T47D (cell line): ENCODE data around the gene CD79B.
"Not testable (repeated sequence)": the region's sequence is repeated elsewhere in the genome, so short reads cannot be mapped to it uniquely, and the experiment has no call there.

Source experiments
- DNase-seq, 2 experiments: peaks; one replicate each; pipeline versions ENCODE4 v3.0.0 to v3.0.0-alpha.2; 2011 to 2012; ENCODE audit warnings: low read depth in 1 of 2, low spot score in 1 of 2
- JUND ChIP-seq: IDR thresholded peaks from 2 replicates; pipeline ENCODE4 v1.6.1; 2012; ENCODE audit warnings: low read depth
- in situ Hi-C: cut with HindIII; loops from 2 replicates; pipeline ENCODE4 v1.10.0; 2016; ENCODE audit warnings: low sequenced_read_pairs, low pct_unique_long_range_greater_than_20kb

The CD79B gene

DNA sequence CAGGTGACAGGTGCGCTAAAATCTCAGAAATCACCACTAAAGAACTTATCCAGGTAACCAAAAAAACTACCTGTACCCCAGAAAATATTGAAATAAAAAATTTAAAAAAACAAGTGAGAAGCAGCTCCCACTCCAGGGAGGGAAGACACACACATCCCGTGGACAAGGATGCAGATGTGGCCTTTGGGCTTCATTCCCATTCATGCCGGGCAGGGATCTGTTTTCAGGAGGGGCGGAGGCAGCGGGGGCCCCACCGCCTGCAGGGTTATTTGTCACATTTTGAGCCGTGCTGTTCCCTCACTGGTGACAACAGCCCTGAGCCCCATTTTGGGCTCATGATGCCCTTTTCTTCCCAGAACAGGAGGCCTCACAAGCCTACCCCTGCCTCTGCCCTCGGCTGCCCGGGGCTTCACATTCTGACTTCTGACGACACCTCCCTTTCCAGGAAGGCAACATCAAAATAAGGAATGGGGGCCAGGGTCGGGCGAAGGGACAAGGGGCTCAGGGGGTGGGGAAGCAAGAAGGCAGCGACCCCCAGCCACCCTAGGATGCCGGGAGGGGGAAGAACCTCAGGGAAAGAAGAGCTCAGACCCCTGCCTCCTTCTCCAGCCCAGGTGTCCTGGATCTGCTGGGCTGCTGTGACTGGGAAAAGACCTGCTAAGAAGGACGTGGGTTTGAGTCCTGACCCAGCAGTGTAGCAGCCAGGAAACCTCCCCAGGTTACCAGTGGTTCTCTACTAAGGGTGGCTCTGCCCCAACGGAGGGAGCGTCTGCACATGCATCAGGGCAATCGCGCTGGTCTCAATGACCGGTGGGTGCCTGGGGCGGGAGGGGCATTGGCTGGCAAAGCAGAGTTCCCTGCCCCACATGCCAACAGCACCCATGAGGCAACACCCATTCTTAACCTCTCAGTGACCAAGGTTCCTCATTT is 2.3 kb upstream of the CD79B start:
- in situ Hi-C loops = no loop called here
- DNase-seq = no peak
- TF ChIP-seq JUND = no peak

- in situ Hi-C loops = no loop called here
- no peak for TF ChIP-seq JUND
- no peak for DNase-seq
Measured at GRCh38 chr17:63933598-63933997, 1.5 kb upstream of the CD79B start.

DNA sequence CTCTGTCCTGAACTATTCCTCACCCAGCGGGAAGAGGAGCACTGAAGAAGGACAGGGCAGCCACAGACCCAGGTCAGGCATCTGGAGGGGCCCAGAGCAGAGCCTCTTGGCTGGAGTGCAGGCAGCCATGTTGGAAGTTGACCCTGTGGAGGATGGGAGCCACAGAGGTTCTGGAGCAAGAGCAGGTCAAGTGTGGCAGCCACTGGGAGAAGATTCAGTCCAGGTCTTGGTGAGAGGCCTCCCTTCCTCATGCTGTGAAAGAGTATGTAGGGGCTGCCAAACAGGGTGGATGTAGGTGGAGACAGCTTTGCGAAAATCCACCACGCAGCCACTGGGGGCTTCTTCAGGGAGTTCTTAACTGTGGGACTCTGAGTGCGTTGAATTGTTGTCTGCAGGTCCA is 590 bp upstream of the CD79B start:
- DNase-seq = no peak
- TF ChIP-seq JUND = no peak
- in situ Hi-C loops = no loop called here

DNA sequence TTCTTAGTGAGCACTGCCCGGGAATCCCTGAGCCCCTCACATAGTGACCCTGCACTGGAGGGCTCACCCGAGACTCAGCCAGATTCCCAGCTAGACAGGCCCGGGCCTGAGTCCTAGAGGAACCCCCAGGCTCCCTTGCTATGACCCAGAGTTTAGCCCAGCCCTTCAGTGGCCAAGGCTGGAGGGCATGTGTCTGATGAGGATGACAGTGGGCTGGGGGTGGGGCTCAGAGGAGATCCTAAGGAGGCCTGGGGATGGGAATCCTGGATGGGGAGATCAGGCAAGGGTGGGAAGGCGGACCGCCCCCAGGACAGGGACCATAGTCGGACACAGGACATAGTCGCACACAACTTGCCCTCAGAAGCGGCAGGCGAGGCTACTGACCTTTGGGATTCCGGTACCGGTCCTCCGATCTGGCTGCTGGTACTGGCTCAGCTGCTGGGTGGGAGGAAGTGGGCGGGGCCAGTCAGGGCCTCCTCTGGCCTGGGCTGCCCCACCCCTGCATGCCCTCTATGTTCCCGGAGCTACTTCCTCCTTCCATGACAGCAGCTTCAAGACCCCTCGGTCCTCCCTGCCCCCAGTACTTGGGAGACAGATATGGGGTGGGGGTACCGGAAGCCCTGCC is 1.1 kb downstream of the CD79B start:
- DNase-seq = no peak
- in situ Hi-C loops = no loop called here
- TF ChIP-seq JUND = no peak

GRCh38 chr17:63929860-63930766 is 2.0 kb downstream of the CD79B start:
- no peak for DNase-seq
- in situ Hi-C loops = no loop called here
- no peak for TF ChIP-seq JUND

- no peak for TF ChIP-seq JUND
- DNase-seq = no peak
- in situ Hi-C loops = no loop called here
Measured at GRCh38 chr17:63928966-63929695, 3.0 kb downstream of the CD79B start.

DNA sequence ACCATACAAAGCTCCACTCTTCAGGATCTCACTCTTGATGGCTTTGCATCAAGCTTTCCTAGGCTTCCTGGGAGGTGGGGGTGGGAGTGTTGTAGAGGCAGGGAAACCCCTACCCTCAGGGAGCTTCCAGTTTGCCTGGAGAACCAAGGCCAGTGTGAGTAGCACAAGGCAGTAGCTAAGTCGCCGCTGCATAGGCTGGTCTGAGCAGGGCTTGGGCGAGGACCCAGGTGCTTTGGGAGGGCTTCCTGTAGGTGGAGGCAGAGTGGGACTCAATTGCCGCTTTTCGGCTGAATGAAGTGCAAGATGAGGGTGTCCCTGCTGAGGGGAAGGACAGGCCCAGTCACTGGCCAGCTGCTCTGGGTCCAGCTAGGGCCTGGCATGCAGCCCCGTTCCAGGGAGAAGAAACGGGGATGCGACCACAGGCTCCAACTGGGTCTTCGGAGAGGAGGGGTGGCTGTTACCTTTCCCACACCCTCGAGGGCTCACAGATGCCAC is 3.9 kb downstream of the CD79B start:
- DNase-seq = no peak
- no peak for TF ChIP-seq JUND
- in situ Hi-C loops = no loop called here

- in situ Hi-C loops = no loop called here
- no peak for TF ChIP-seq JUND
- no peak for DNase-seq
Measured at GRCh38 chr17:63927464-63928171, 4.5 kb downstream of the CD79B start.

DNA sequence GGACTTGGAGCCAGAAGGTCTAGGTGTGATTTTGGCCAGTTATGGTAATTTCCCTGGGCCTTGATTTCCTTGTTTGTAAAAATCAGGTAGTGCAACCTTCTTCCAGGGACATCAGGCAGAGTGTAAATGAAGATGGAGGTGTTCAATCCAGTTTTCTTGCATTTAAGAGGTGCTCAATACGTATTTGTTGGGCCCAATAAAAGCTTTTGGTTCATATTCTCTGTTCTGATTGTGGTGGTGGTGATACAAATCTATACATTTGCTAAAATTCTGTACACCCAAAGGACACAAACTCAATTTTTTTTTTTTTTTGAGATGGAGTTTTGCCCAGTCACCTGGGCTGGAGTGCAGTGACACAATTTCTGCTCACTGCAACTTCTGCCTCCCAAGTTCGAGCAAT is 6.0 kb downstream of the CD79B start:
- no peak for DNase-seq
- in situ Hi-C loops = no loop called here
- TF ChIP-seq JUND = no peak

- DNase-seq = no peak
- no peak for TF ChIP-seq JUND
- in situ Hi-C loops = no loop called here
Measured at GRCh38 chr17:63925615-63926014, 6.5 kb downstream of the CD79B start.

DNA sequence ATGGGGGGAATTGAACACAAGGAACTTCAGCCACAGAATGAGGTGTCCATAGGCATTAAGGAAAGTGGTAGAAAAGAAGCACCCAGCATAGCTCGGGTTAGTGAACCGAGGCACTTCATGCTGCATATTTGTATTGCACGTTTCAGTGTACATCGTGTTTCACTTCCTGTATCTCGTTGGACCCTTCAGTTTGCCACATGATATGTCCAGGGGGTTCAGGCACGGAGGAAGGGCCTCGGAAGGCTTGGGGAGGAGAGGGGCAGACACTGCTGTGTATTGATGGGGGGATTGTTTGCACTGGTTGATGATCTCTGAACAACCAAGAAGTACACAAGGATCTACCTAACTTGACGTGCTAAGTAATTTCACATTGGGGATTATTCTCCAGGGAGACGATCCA is 9.7 kb downstream of the CD79B start:
- in situ Hi-C loops, DNase-seq: not testable (repeated sequence)

GRCh38 chr17:63920779-63921178 is 11.4 kb downstream of the CD79B start:
- DNase-seq, in situ Hi-C loops: not testable (repeated sequence)

GRCh38 chr17:63920050-63920449 is 12.1 kb downstream of the CD79B start:
- in situ Hi-C loops, DNase-seq: not testable (repeated sequence)
